HCT116 (cell line): ENCODE data around the gene EBPL. TPM values are rescaled to one million over a fixed set of nuclear protein-coding genes. Genes with fewer than 3 reads are reported as not detected.

ENCODE experiments used
- ATAC-seq: fragments of 200-7000 bp; cut with Tn5 transposase; 2 replicates; pipeline ENCODE4 v1.9.1; 2020; ENCODE audit warnings: mild to moderate bottlenecking, moderate library complexity
- BruUV-seq: library from RNA; stranded (reverse); fragments of 400-500 nt; replicated peaks from 2 replicates; lab custom pipeline; 2021; lab: Mats Ljungman, UMichigan
- CTCF ChIA-PET: fragments of 300-600 bp; sonication (Branson Sonifier 250); formaldehyde crosslinking; loops from one replicate; lab custom pipeline; 2021; ENCODE audit warnings: antibody characterized with exemption; lab: Charles Lee
- POLR2A ChIA-PET: fragments of 300-600, 350-600 bp; sonication (Branson Sonifier 250); formaldehyde crosslinking; loops from one replicate; lab custom pipeline; 2021; ENCODE audit warnings: antibody characterized with exemption; lab: Charles Lee
- RAD21 ChIA-PET, 2 experiments: fragments of 300-600 bp; sonication (Branson Sonifier 250); formaldehyde crosslinking; loops; one replicate each; lab custom pipeline; 2023; ENCODE audit warnings: low total read pairs in 2 of 2; ENCODE audit not compliant: uncharacterized antibody in 2 of 2, unreplicated experiment in 2 of 2, low non-redundant PET in 1 of 2; lab: Charles Lee
- DNase-seq: peaks from one replicate; pipeline ENCODE4 v3.0.0-alpha.2; 2010; ENCODE audit warnings: low read depth, low spot score
- H2AFZ ChIP-seq: fragments of 200-600 bp; shearing (Covaris generic), sonication (generic); 2 replicates; pipeline ENCODE4 v1.6.1; 2017; ENCODE audit warnings: low read depth, mixed run types, mixed read lengths, antibody characterized with exemption, low read length; ENCODE audit not compliant: poor library complexity, severe bottlenecking
- H3K27ac ChIP-seq: 2 replicates; pipeline ENCODE4 v1.5.1; 2012; ENCODE audit warnings: low read depth, low read length
- H3K27me3 ChIP-seq: fragments of 200-600 bp; sonication (generic); 2 replicates; pipeline ENCODE4 v1.6.1; 2016; ENCODE audit warnings: mixed run types, low read length, mixed read lengths; ENCODE audit not compliant: insufficient read depth
- H3K36me3 ChIP-seq, 2 experiments: fragments of 200-500 bp in 1 of 2; fragments of 200-600 bp in 1 of 2; sonication (Bioruptor generic) in 1 of 2; sonication (generic) in 1 of 2; 2 replicates each; pipeline versions ENCODE4 v1.5.1 to v1.6.1; 2014 to 2016; ENCODE audit warnings: low read length in 2 of 2, inconsistent platforms in 1 of 2, mixed read lengths in 1 of 2, mixed run types in 1 of 2; ENCODE audit not compliant: insufficient read depth in 2 of 2, control insufficient read depth in 1 of 2
- H3K4me1 ChIP-seq, 2 experiments: fragments of 200-600 bp in 1 of 2; sonication (generic) in 1 of 2; 2 replicates each; pipeline versions ENCODE4 v1.5.1 to v1.6.1; 2012 to 2017; ENCODE audit warnings: low read length in 2 of 2, inconsistent platforms in 1 of 2, mild to moderate bottlenecking in 1 of 2, mixed read lengths in 1 of 2, mixed run types in 1 of 2, moderate library complexity in 1 of 2; ENCODE audit not compliant: insufficient read depth in 2 of 2, control insufficient read depth in 1 of 2
- H3K4me2 ChIP-seq: fragments of 200-600 bp; sonication (generic); 2 replicates; pipeline ENCODE4 v1.6.1; 2017; ENCODE audit warnings: mixed run types, low read length, mixed read lengths
- H3K4me3 ChIP-seq, 2 experiments: fragments of 200-600 bp in 1 of 2; sonication (generic) in 1 of 2; replicated peaks in 1 of 2; 2 replicates each; pipeline ENCODE4 v1.5.1; 2011 to 2016; ENCODE audit warnings: low read length in 2 of 2, control low read depth in 1 of 2, low read depth in 1 of 2, mild to moderate bottlenecking in 1 of 2, mixed read lengths in 1 of 2, mixed run types in 1 of 2
- H3K79me2 ChIP-seq: fragments of 200-600 bp; sonication (generic); 2 replicates; pipeline ENCODE4 v1.6.1; 2017; ENCODE audit warnings: mild to moderate bottlenecking, mixed run types, low read length, moderate library complexity, mixed read lengths; ENCODE audit not compliant: insufficient read depth
- H3K9ac ChIP-seq: fragments of 200-600 bp; sonication (generic); 2 replicates; pipeline ENCODE4 v1.6.1; 2016; ENCODE audit warnings: low read length, mixed read lengths
- H3K9me2 ChIP-seq: fragments of 200-600 bp; sonication (generic), shearing (Covaris generic); 2 replicates; pipeline ENCODE4 v1.6.1; 2017; ENCODE audit warnings: mixed run types, mild to moderate bottlenecking, moderate library complexity; ENCODE audit not compliant: insufficient read depth
- H3K9me3 ChIP-seq, 2 experiments: fragments of 200-500 bp in 1 of 2; fragments of 200-600 bp in 1 of 2; sonication (Bioruptor generic) in 1 of 2; sonication (generic) in 1 of 2; 2 replicates each; pipeline ENCODE4 v1.6.1; 2014 to 2017; ENCODE audit warnings: low read length in 2 of 2, mixed read lengths in 2 of 2, inconsistent platforms in 1 of 2, low read depth in 1 of 2, mild to moderate bottlenecking in 1 of 2, mixed run types in 1 of 2, moderate library complexity in 1 of 2; ENCODE audit not compliant: control insufficient read depth in 1 of 2, insufficient read depth in 1 of 2
- H4K20me1 ChIP-seq: fragments of 200-600 bp; sonication (generic), shearing (Covaris generic); 2 replicates; pipeline ENCODE4 v1.6.1; 2017; ENCODE audit warnings: mixed run types, mild to moderate bottlenecking, moderate library complexity; ENCODE audit not compliant: insufficient read depth
- ATF3 ChIP-seq: IDR thresholded peaks from 2 replicates; pipeline ENCODE4 v1.6.1; 2012
- CEBPB ChIP-seq: IDR thresholded peaks from 2 replicates; pipeline ENCODE4 v1.6.1; 2012; ENCODE audit warnings: low read depth
- CTCF ChIP-seq, 3 experiments: fragments of 200-600 bp in 1 of 3; sonication (generic) in 1 of 3; IDR thresholded peaks in 2 of 3; conservative IDR thresholded peaks in 1 of 3; 2 replicates each; pipeline ENCODE4 v1.5.1; 2012 to 2017; ENCODE audit warnings: low read depth in 2 of 3, low read length in 2 of 3, antibody characterized with exemption in 1 of 3, borderline replicate concordance in 1 of 3, control low read depth in 1 of 3, mild to moderate bottlenecking in 1 of 3, mixed read lengths in 1 of 3, mixed run types in 1 of 3, moderate library complexity in 1 of 3; ENCODE audit not compliant: insufficient read depth in 1 of 3
- EGR1 ChIP-seq: IDR thresholded peaks from 2 replicates; pipeline ENCODE4 v1.6.1; 2012; ENCODE audit warnings: low read depth
- ELF1 ChIP-seq: IDR thresholded peaks from 2 replicates; pipeline ENCODE4 v1.6.1; 2012; ENCODE audit warnings: low read depth, borderline replicate concordance
- EZH2 ChIP-seq: fragments of 200-600 bp; sonication (generic); IDR thresholded peaks from 2 replicates; pipeline ENCODE4 v1.6.1; 2017; ENCODE audit warnings: antibody characterized with exemption, mixed run types
- FOSL1 ChIP-seq: IDR thresholded peaks from 2 replicates; pipeline ENCODE4 v1.6.1; 2012; ENCODE audit warnings: low read depth
- JUND ChIP-seq: IDR thresholded peaks from 2 replicates; pipeline ENCODE4 v1.6.1; 2012
- MAX ChIP-seq: IDR thresholded peaks from 2 replicates; pipeline ENCODE4 v1.6.1; 2012
- POLR2A ChIP-seq: IDR thresholded peaks from 2 replicates; pipeline ENCODE4 v1.7.0; 2011; ENCODE audit warnings: borderline replicate concordance; ENCODE audit not compliant: insufficient read depth, insufficient read length; ENCODE audit errors: extremely low read depth
- RAD21 ChIP-seq: IDR thresholded peaks from 2 replicates; pipeline ENCODE4 v1.6.1; 2012; ENCODE audit warnings: low read depth, mild to moderate bottlenecking
- REST ChIP-seq: IDR thresholded peaks from 2 replicates; pipeline ENCODE4 v1.6.1; 2012; ENCODE audit warnings: low read depth
- SIN3A ChIP-seq: IDR thresholded peaks from 2 replicates; pipeline ENCODE4 v1.6.1; 2012; ENCODE audit warnings: low read depth
- SP1 ChIP-seq: IDR thresholded peaks from 2 replicates; pipeline ENCODE4 v1.6.1; 2012; ENCODE audit warnings: low read depth
- SRF ChIP-seq: IDR thresholded peaks from 2 replicates; pipeline ENCODE4 v1.6.1; 2012; ENCODE audit warnings: low read depth
- TCF7L2 ChIP-seq: IDR thresholded peaks from 2 replicates; pipeline ENCODE4 v1.7.0; 2011; ENCODE audit warnings: borderline replicate concordance, inconsistent platforms; ENCODE audit not compliant: insufficient read depth, insufficient read length; ENCODE audit errors: extremely low read depth
- ZBTB33 ChIP-seq: IDR thresholded peaks from 2 replicates; pipeline ENCODE4 v1.6.1; 2011; ENCODE audit warnings: mild to moderate bottlenecking, low read length, moderate library complexity; ENCODE audit not compliant: insufficient replicate concordance; ENCODE audit errors: extremely low read depth
- ZFX ChIP-seq: fragments of 450-650 bp; IDR thresholded peaks from 2 replicates; pipeline ENCODE4 v1.6.1; 2017
- intact Hi-C: fragments of 100-400 bp; cut with micrococcal nuclease; formaldehyde crosslinking; loops from 2 replicates; pipeline ENCODE4 v1.10.0; 2022
- total RNA-seq: library from RNA; stranded (reverse); gene quantifications from one replicate; pipeline ENCODE4 v1.2.1, GENCODE V29; 2021; ENCODE audit not compliant: unreplicated experiment

EBPL gene
- total RNA-seq, 1 experiment from 2014 or later: 73.2 TPM

- TF ChIP-seq POLR2A (no peak), ELF1 (no peak), RAD21 (no peak), TCF7L2 (no peak), ATF3 (no peak), SP1 (no peak), ZFX (no peak)
Observed at GRCh38 chr13:49624229-49624628, 67.1 kb downstream of the EBPL start (continued).

- H3K79me2 ChIP-seq: no peaks in the 10 kb centered on the region
- H3K27me3 ChIP-seq: no peaks in the 10 kb centered on the region
- no TSS peak for BruUV-seq
- H2AFZ ChIP-seq: no peak overlapping the region
- TF ChIP-seq EZH2 (no peak), MAX (no peak), SRF (no peak), EGR1 (no peak), ZBTB33 (no peak), CTCF (IDR thresholded peaks at IDR 0.05 in 2 of 3, conservative IDR thresholded peaks at IDR 0.05 in 1 of 3; ENCODE audit: borderline replicate concordance in 1 of 3, insufficient read depth in 1 of 3, low read depth in 2 of 3, low read length in 2 of 3) (no peak), RAD21 (no peak), FOSL1 (no peak), SIN3A (no peak), CEBPB (no peak), REST (no peak), POLR2A (no peak), JUND (no peak)
- H3K4me2 ChIP-seq: no peak overlapping the region
- H3K9ac ChIP-seq: no peak overlapping the region
- ChIA-PET POLR2A (no interaction called here), RAD21 (no interaction called here), CTCF (no interaction called here)
- H3K9me3 ChIP-seq: no peaks in the 10 kb centered on the region
- ATAC-seq (no peak), DNase-seq (no peak)
- no peak overlapping the region for H3K27ac ChIP-seq
- H4K20me1 ChIP-seq: no peaks in the 10 kb centered on the region
- H3K36me3 ChIP-seq: no peaks in the 10 kb centered on the region
- intact Hi-C loops: no loop called here
- peaks cover 0 to 7% of the 10 kb centered on the region in 2 experiments; a peak in 1 of 4 replicates for H3K4me1 ChIP-seq
- no peak overlapping the region for H3K4me3 ChIP-seq
- H3K9me2 ChIP-seq: no peaks in the 10 kb centered on the region
Observed at GRCh38 chr13:49622174-49622946, 68.9 kb downstream of the EBPL start.
